ENCODE measurements around the gene LY6G5B.

The LY6G5B gene

DNA sequence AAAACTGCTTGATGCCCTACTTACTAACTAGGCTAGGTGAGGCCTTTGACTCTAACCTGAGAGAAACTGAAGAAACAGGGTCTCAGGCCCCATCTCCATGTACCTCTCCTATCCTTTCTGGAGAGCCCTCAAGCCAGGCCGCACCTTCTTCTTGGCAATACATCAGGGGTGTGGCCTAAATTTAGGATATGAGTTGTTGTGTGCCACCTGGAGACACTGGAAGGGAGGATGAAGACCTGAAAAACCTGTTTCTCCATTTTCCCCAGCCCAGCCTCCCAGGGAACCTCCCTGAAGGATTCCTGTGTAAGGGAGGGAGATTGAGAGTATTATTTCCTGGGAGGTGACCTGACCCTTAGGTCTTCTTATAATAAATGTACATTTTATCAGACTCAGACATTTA is 48.5 kb downstream of the LY6G5B start:
- DNase-seq: peak; percentile 94

DNA sequence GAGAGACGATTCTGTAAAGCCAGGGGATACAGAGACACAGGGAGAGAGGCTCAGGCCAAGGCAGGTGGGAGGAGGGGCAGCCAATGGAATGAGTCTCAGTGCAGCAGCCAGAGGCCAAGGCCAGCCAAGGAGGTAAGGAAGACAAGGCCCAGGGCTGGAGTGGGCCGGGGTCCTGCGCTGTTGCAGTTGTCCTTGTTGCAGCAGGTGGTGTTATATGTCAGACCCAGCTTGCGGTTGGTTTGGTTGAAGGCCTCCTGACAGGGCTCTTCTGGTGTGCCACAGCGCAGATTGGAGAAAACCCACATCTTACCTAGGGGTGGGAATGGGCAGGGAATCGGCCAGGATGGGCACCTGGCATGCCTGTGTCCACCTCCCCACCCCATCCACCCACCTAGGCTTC is 49.2 kb downstream of the LY6G5B start:
- DNase-seq: no peak

DNA sequence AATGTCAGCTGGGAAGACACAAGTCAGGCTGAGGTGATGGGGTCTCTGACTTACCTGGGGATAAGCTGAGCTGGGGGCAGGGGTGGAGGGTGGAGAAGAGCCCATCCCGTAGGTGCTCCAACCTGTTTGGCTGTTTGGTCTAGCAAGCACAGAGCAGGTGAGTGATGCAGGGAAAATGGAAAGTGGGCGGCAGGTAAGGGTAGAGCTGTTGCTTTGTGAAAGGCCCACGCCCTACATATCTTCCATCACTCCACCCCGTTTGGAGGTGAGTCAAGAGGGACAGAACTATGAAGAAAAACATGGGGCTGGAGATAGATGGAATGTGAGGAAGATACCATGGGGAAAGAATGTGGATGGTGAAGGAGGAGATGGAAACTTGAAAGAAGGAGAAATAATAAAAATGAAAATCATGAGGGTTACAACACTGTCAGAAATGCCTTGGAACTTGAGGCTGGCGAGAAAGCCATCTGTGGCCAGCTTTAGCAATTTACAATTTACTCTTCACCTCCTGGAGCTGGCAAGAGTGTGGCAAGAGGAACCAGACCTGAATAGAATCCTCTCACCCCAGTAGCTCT is 50.5 kb downstream of the LY6G5B start:
- no peak for DNase-seq

DNA sequence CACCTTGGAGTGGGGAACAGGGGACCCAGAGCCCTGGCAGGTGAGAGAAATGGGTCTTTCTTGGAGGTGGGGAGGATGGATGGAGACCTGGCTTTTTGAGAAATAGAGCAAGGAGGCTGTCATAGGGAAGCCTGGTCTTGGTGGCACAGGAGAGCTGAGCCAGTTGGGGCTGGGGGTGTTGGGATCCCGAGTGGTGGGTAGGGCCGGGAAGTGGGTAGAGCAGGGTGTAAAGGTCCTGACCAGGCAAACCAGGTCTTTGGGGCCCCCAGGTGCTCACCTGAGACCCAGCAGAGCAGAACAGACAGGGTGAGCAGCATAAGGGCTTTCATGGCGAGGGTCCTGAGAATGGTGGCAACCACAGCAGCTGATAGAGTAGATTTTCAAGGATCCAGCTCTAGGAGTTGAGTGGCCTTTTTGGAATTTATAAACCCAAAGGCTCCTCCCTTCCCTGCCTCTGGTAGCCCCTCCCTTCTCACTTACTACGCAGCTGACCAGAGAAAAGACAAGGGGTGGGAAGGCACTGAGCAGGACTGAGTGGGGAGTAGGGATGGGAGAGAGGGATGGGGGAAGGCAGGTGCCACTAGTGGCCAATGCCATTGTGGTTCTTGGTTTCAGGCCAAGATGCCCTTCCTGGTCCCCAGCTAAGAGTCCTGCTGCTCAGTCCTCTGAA is 51.7 kb downstream of the LY6G5B start, which contains the start of gene LY6G6C:
LY6G6C (minus strand) TSS at position 396 of the 670 bp plus-strand sequence; CDS start at position 329, 67 bp downstream.
- DNase-seq: no peak

DNA sequence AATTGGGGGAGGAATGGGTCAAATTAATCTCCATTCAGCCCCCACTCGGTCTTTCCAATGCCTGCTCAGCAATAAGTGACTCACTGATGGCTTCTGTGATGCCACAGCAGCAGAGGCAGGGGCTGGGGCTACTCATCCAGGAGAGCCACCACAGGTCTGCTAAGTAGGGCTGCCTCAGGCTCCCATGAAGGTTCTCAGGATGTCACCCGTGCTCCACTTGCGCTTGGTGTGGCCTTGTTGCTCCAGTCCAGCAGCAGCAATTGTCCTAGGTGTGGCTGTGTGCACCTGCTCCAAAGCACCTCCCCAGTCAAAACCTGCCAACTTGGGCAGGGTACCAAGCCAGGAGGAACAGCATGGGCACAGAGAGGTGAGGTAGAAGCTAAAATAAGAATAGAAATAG is 52.4 kb downstream of the LY6G5B start:
- no peak for DNase-seq

Measured in NCI-H510A (cell line).